ENCODE results near the gene TWNK. TPM values are rescaled to one million over a fixed set of nuclear protein-coding genes. Genes with fewer than 3 reads are reported as not detected.

TWNK gene
- total and polyA plus RNA-seq, 10 of the 15 experiments (the other 5 are each of a cell fraction or from before 2014, with no cell fraction given), result 13.6 to 32.8 (median 18.0) TPM

DNA sequence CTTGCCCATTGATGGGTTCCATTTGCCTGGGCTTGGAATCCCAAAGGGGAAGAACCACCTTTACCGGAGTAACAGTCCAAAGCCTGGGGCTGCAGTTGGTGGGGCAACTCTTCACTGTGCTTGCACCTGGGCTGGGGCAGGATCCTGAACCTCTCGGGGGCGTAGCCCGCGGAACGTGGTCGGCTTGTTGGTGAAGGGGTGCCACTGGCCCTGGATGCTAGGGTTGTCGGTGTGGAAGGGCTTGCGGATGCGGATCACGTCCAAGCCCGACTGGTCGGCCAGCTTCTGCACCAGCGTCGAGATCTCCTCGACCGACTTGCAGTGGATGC, 756 bp upstream of the TWNK start:
- DNase-seq (ENCODE audit: low read depth, low spot score) (no peak), ATAC-seq (no peak), FAIRE-seq (no peak)
- peak overlapping the region; percentile 99 for H2AFZ ChIP-seq (ENCODE audit: control insufficient read depth, low read depth, low read length)
- H3K9me3 ChIP-seq (replicated peaks; ENCODE audit: control insufficient read depth, insufficient read depth, low read length), result no peaks in the 10 kb centered on the region
- H3K4me2 ChIP-seq (ENCODE audit: control insufficient read depth, insufficient read depth), result peak overlapping the region; percentile 100
- H3K4me1 ChIP-seq (ENCODE audit: control insufficient read depth, insufficient read depth, low read length), result peaks cover 16% of the 10 kb centered on the region
- H3K9ac ChIP-seq (ENCODE audit: control insufficient read depth, insufficient read depth, low read length), result peak overlapping the region; percentile 86
- POLR2A ChIA-PET, result interaction anchor here (2.8 kb wide), 1 partner anchor 11 kb away, joined by 23 read pairs; the partner anchor contains the start of gene LZTS2
- peaks cover 9 to 14% of the 10 kb centered on the region in 2 experiments; a peak in 3 of 4 replicates for H3K36me3 ChIP-seq (ENCODE audit: control insufficient read depth in 2 of 2, insufficient read depth in 2 of 2, low read length in 1 of 2)
- intact Hi-C loops (cut with micrococcal nuclease; ENCODE audit: unreplicated experiment) (no loop called here), in situ Hi-C loops (cut with MboI) (no loop called here)
- H4K20me1 ChIP-seq (ENCODE audit: control insufficient read depth, insufficient read depth), result no peaks in the 10 kb centered on the region
- no peaks in the 10 kb centered on the region for H3K27me3 ChIP-seq (replicated peaks in 1 of 2; ENCODE audit: control insufficient read depth in 2 of 2, insufficient read depth in 2 of 2, low read length in 1 of 2)
- no peak overlapping the region for H3K27ac ChIP-seq (ENCODE audit: control insufficient read depth, insufficient read depth)
- SMC1A ChIA-PET (ENCODE audit: uncharacterized antibody, unreplicated experiment), result interaction anchor here (1.2 kb wide), 1 partner anchor 11 kb away, joined by 5 read pairs; no protein-coding TSS in a partner anchor
- RAD21 ChIA-PET (ENCODE audit: unreplicated experiment), result no interaction called here
- peak overlapping the region; percentile 98 for H3K4me3 ChIP-seq
- peaks cover 37% of the 10 kb centered on the region for H3K79me2 ChIP-seq (ENCODE audit: control insufficient read depth, insufficient read depth, low read length)
- BruUV-seq (replicated peaks), result TSS peak; percentile 84
- CTCF ChIA-PET, result interaction anchor here (0.6 to 5.5 kb wide), 6 partner anchors 10 to 417 kb away, joined by 3 to 42 read pairs (median 3); partner anchors contain the start of gene LZTS2
- WGBS (ENCODE audit: insufficient coverage, insufficient replicate concordance, low lambda C conversion rate, missing lambda C conversion rate), result 9% methylated on average over 17 of the region's 17 CpGs
- TF ChIP-seq MLLT1 (IDR thresholded peaks at IDR 0.05), result peak; percentile 54
- TF ChIP-seq HDGF (IDR thresholded peaks at IDR 0.05), result 0 out of 2 replicates have a peak, but pooled peaks have one; percentile 27
- no peak for TF ChIP-seq HDAC2 (IDR thresholded peaks at IDR 0.05)

GRCh38 chr10:100987685-100988049, 324 bp downstream of the TWNK start:
- ATAC-seq, result peak; percentile 15
- peak overlapping the region; percentile 86 for H3K9ac ChIP-seq (ENCODE audit: control insufficient read depth, insufficient read depth, low read length)
- POLR2A ChIA-PET, result interaction anchor here (2.8 kb wide), 1 partner anchor 10 kb away, joined by 23 read pairs; the partner anchor contains the start of gene LZTS2
- H3K27ac ChIP-seq (ENCODE audit: control insufficient read depth, insufficient read depth), result peak overlapping the region; percentile 71
- FAIRE-seq, result no peak
- H2AFZ ChIP-seq (ENCODE audit: control insufficient read depth, low read depth, low read length), result peak overlapping the region; percentile 99
- SMC1A ChIA-PET (ENCODE audit: uncharacterized antibody, unreplicated experiment), result interaction anchor here (1.5 kb wide), 1 partner anchor 9 kb away, joined by 4 read pairs; no protein-coding TSS in a partner anchor
- no peaks in the 10 kb centered on the region for H3K9me3 ChIP-seq (replicated peaks; ENCODE audit: control insufficient read depth, insufficient read depth, low read length)
- BruUV-seq (replicated peaks), result no TSS peak
- peaks cover 37% of the 10 kb centered on the region for H3K79me2 ChIP-seq (ENCODE audit: control insufficient read depth, insufficient read depth, low read length)
- 3% methylated on average over 15 of the region's 15 CpGs for WGBS (ENCODE audit: insufficient coverage, insufficient replicate concordance, low lambda C conversion rate, missing lambda C conversion rate)
- peaks cover 16% of the 10 kb centered on the region for H3K4me1 ChIP-seq (ENCODE audit: control insufficient read depth, insufficient read depth, low read length)
- RAD21 ChIA-PET (ENCODE audit: unreplicated experiment), result interaction anchor here (0.6 to 0.9 kb wide), 2 partner anchors 11 to 26 kb away, joined by 4 to 6 read pairs; no protein-coding TSS in a partner anchor
- CTCF ChIA-PET, result interaction anchor here (0.7 to 5.5 kb wide), 4 partner anchors 9 to 80 kb away, joined by 3 to 42 read pairs (median 9); no protein-coding TSS in a partner anchor
- peak overlapping the region; percentile 100 for H3K4me2 ChIP-seq (ENCODE audit: control insufficient read depth, insufficient read depth)
- H3K4me3 ChIP-seq, result peak overlapping the region; percentile 98
- DNase-seq (ENCODE audit: low read depth, low spot score), result no peak
- in situ Hi-C loops (cut with MboI) (no loop called here), intact Hi-C loops (cut with micrococcal nuclease; ENCODE audit: unreplicated experiment) (no loop called here)
- H3K36me3 ChIP-seq (ENCODE audit: control insufficient read depth in 2 of 2, insufficient read depth in 2 of 2, low read length in 1 of 2), result peaks cover 9 to 14% of the 10 kb centered on the region in 2 experiments; a peak in 3 of 4 replicates
- no peaks in the 10 kb centered on the region for H3K27me3 ChIP-seq (replicated peaks in 1 of 2; ENCODE audit: control insufficient read depth in 2 of 2, insufficient read depth in 2 of 2, low read length in 1 of 2)
- H4K20me1 ChIP-seq (ENCODE audit: control insufficient read depth, insufficient read depth), result no peaks in the 10 kb centered on the region
- TF ChIP-seq SMC3 (IDR thresholded peaks at IDR 0.05; ENCODE audit: borderline replicate concordance, low read length) (no peak), ZBED1 (IDR thresholded peaks at IDR 0.05; ENCODE audit: borderline replicate concordance) (no peak), RAD21 (IDR thresholded peaks at IDR 0.05; ENCODE audit: insufficient read depth, low read depth, low read length) (no peak), SIN3A (IDR thresholded peaks at IDR 0.05; ENCODE audit: low read depth, low read length) (peak; percentile 40; the same call in 1 of the 2 replicates), GABPA (IDR thresholded peaks at IDR 0.05; ENCODE audit: low read depth) (peak; percentile 81; the same call in 1 of the 2 replicates), ZNF207 (IDR thresholded peaks at IDR 0.05; ENCODE audit: borderline replicate concordance) (no peak), HDGF (IDR thresholded peaks at IDR 0.05) (peak; percentile 23; the same call in 1 of the 2 replicates)
- TF ChIP-seq, protein P1, sequence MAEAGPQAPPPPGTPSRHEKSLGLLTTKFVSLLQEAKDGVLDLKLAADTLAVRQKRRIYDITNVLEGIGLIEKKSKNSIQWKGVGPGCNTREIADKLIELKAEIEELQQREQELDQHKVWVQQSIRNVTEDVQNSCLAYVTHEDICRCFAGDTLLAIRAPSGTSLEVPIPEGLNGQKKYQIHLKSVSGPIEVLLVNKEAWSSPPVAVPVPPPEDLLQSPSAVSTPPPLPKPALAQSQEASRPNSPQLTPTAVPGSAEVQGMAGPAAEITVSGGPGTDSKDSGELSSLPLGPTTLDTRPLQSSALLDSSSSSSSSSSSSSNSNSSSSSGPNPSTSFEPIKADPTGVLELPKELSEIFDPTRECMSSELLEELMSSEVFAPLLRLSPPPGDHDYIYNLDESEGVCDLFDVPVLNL (IDR thresholded peaks at IDR 0.05; ENCODE audit: low read depth, low read length), result no peak
- TF ChIP-seq, protein P2, sequence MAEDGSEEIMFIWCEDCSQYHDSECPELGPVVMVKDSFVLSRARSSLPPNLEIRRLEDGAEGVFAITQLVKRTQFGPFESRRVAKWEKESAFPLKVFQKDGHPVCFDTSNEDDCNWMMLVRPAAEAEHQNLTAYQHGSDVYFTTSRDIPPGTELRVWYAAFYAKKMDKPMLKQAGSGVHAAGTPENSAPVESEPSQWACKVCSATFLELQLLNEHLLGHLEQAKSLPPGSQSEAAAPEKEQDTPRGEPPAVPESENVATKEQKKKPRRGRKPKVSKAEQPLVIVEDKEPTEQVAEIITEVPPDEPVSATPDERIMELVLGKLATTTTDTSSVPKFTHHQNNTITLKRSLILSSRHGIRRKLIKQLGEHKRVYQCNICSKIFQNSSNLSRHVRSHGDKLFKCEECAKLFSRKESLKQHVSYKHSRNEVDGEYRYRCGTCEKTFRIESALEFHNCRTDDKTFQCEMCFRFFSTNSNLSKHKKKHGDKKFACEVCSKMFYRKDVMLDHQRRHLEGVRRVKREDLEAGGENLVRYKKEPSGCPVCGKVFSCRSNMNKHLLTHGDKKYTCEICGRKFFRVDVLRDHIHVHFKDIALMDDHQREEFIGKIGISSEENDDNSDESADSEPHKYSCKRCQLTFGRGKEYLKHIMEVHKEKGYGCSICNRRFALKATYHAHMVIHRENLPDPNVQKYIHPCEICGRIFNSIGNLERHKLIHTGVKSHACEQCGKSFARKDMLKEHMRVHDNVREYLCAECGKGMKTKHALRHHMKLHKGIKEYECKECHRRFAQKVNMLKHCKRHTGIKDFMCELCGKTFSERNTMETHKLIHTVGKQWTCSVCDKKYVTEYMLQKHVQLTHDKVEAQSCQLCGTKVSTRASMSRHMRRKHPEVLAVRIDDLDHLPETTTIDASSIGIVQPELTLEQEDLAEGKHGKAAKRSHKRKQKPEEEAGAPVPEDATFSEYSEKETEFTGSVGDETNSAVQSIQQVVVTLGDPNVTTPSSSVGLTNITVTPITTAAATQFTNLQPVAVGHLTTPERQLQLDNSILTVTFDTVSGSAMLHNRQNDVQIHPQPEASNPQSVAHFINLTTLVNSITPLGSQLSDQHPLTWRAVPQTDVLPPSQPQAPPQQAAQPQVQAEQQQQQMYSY (CRISPR knock-in tag; IDR thresholded peaks at IDR 0.05), result no peak
